ENCODE measurements around the gene STPG2. TPM values are rescaled to one million over a fixed set of nuclear protein-coding genes. Genes with fewer than 3 reads are reported as not detected.

Gene STPG2
- total RNA-seq, 6 donors from 2014 or later, result 0.30 to 5.2 (median 0.49) TPM; not detected in 1

DNA sequence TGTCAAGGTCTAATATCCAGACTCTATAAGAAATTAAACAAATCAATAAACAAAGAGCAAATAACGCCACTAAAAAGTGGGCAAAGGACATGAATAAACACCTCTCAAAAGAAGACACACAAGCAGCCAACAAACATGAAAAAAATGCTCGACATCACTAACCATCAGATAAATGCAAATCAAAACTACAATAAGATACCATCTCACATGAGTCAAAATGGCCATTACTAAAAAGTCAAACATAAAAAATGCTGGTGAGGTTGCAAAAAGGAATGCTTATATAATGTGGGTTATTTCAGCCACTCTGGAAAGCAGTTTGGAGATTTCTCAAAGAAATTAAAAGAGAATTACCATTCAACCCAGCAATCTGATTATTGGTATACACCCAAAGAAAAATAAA, 481.1 kb downstream of the STPG2 start:
- ATAC-seq (ENCODE audit: low FRiP score in 2 of 2) (no peak), DNase-seq (no peak)
- Histone ChIP-seq H3K36me3 (no peaks in the 10 kb centered on the region), H3K4me3 (no peak overlapping the region), H3K27me3 (no peaks in the 10 kb centered on the region), H3K4me1 (no peaks in the 10 kb centered on the region), H3K9me3 (peaks cover 0 to 14% (median 4%) of the 10 kb centered on the region in 4 donors), H3K27ac (no peak overlapping the region)
- WGBS, 2 donors, result 68 to 81% methylated on average over 2 of the region's 2 CpGs
- TF ChIP-seq, protein P1, sequence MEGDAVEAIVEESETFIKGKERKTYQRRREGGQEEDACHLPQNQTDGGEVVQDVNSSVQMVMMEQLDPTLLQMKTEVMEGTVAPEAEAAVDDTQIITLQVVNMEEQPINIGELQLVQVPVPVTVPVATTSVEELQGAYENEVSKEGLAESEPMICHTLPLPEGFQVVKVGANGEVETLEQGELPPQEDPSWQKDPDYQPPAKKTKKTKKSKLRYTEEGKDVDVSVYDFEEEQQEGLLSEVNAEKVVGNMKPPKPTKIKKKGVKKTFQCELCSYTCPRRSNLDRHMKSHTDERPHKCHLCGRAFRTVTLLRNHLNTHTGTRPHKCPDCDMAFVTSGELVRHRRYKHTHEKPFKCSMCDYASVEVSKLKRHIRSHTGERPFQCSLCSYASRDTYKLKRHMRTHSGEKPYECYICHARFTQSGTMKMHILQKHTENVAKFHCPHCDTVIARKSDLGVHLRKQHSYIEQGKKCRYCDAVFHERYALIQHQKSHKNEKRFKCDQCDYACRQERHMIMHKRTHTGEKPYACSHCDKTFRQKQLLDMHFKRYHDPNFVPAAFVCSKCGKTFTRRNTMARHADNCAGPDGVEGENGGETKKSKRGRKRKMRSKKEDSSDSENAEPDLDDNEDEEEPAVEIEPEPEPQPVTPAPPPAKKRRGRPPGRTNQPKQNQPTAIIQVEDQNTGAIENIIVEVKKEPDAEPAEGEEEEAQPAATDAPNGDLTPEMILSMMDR (IDR thresholded peaks at IDR 0.05), result no peak
- TF ChIP-seq EP300 (IDR thresholded peaks at IDR 0.05), result no peak
- no peak for TF ChIP-seq POLR2AphosphoS5 (IDR thresholded peaks at IDR 0.05)
- no peak for TF ChIP-seq POLR2A (IDR thresholded peaks at IDR 0.05)

DNA sequence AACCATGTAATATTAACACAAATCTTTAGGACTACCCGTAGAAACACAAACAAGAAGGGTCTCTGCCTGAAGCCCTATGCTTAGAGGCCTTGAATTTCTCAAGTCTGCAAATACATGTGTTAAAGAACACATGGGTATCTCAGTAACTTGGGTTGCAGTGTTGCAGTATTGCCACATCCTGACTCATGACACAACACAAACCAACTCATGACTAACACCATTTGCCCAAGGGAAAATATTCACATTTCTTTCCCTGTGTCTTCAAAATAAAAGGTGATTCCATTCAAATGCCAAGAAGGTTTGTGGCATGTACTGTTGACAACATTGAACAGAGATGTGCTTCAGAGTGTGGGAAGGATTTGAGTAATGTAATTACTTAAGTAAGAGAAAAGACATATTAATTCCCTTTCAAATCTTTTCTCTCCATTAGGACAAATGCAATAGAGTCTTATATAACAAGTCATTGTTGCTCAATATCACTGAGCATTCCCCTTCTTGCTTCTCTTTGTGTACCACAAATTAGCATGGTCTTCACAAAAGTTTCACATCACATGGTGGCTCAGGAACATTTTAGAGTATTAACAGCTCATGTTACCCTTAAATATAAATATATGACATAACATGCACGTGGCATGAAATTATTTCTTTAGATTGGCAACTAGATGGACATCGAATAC, 487.1 kb downstream of the STPG2 start:
- H3K4me3 ChIP-seq, result no peak overlapping the region
- no peak for DNase-seq
- H3K9me3 ChIP-seq, result no peaks in the 10 kb centered on the region
- no peaks in the 10 kb centered on the region for H3K36me3 ChIP-seq
- H3K27me3 ChIP-seq, result no peaks in the 10 kb centered on the region
- TF ChIP-seq, protein P1 (IDR thresholded peaks at IDR 0.05), result no peak
- no peak for TF ChIP-seq POLR2AphosphoS5 (IDR thresholded peaks at IDR 0.05)
- no peak for TF ChIP-seq POLR2A (IDR thresholded peaks at IDR 0.05)
- no peak for TF ChIP-seq EP300 (IDR thresholded peaks at IDR 0.05)
- H3K4me1 ChIP-seq, result no peaks in the 10 kb centered on the region
- H3K27ac ChIP-seq, result no peak overlapping the region
- ATAC-seq (ENCODE audit: low FRiP score in 2 of 2), result no peak
- 80 to 83% methylated on average over 3 of the region's 3 CpGs for whole genome bisulfite sequencing, 2 donors

DNA sequence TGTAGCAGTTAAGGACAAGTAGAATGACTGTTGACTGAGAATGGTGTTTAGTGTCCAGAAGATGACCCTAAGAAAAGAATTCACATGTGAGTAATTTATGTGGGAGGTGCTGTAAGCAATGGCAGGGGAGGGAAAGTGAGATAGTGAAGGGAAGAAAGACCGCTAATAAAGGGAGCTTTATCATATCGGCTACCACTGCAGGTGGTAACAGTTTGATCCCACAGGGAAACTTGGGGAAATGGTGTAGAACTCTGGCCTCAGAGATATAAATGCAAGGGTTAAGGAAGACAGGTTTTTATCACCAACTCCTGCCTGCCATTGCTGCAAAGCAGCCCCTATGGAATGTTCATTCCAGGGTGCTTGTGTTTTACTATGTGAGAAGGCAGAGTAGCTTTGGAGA, 489.6 kb downstream of the STPG2 start:
- DNase-seq (no peak), ATAC-seq (ENCODE audit: low FRiP score in 2 of 2) (no peak)
- Histone ChIP-seq H3K27me3 (no peaks in the 10 kb centered on the region), H3K4me1 (no peaks in the 10 kb centered on the region), H3K9me3 (no peaks in the 10 kb centered on the region), H3K4me3 (no peak overlapping the region), H3K36me3 (no peaks in the 10 kb centered on the region), H3K27ac (no peak overlapping the region)
- TF ChIP-seq EP300 (IDR thresholded peaks at IDR 0.05) (no peak), POLR2AphosphoS5 (IDR thresholded peaks at IDR 0.05) (no peak), POLR2A (IDR thresholded peaks at IDR 0.05) (no peak)
- TF ChIP-seq, protein P1 (IDR thresholded peaks at IDR 0.05), result no peak
- WGBS, 2 donors, result 79 to 82% methylated on average over 2 of the region's 2 CpGs

DNA sequence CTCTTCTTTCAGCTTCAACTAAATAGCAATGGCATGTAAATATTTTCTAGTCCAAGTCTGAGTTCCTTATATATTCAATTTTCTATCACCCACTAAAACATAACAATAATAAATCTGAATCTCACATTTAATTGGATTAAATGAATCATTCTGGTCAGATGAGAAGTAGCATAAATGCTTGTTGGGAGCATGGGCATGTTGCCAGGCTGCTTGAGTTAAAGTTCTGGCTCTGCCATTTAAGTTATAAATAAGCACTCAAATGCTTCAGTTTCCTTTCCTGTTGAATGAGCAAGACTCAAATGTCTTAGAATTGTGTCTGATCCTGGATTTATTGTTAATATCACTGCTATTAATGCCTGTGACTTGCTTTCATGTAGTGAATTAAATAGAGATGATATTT, 496.3 kb downstream of the STPG2 start:
- ATAC-seq (ENCODE audit: low FRiP score in 2 of 2) (no peak), DNase-seq (no peak)
- Histone ChIP-seq H3K36me3 (no peaks in the 10 kb centered on the region), H3K27me3 (no peaks in the 10 kb centered on the region), H3K4me3 (no peak overlapping the region), H3K4me1 (no peaks in the 10 kb centered on the region), H3K9me3 (no peaks in the 10 kb centered on the region), H3K27ac (no peak overlapping the region)
- TF ChIP-seq EP300 (IDR thresholded peaks at IDR 0.05) (no peak), POLR2A (IDR thresholded peaks at IDR 0.05) (no peak), POLR2AphosphoS5 (IDR thresholded peaks at IDR 0.05) (no peak)
- TF ChIP-seq, protein P1 (IDR thresholded peaks at IDR 0.05), result no peak
